Activated T-cell treated with anti-CD3 and anti-CD28 coated beads, Interleukin-2, amount 50 U/mL, for 1 hour (primary cell): ENCODE measurements around the gene LACTBL1.

Experiments
- DNase-seq: peaks from one replicate; pipeline ENCODE4 v3.0.0-alpha.2; 2020

Gene LACTBL1

DNA sequence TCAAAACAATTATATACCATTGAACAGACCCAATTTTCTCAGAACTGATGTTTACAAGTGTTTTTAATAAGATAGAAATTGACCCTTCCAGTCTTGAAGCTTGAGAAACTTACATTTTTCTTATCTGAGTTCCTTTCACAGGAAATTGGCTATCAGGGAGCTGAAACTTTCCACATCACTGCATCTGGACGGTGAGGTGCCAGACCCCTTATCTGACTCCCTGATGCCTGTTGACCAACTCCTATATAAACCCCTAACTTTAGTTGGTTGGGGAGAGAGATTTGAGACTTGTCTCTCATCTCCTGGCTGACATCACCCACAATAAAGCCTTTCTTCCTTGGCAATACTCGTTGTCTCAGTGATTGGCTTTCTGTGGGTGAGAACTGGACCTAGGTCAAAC, 31.4 kb downstream of the LACTBL1 start:
- DNase-seq = no peak

- no peak for DNase-seq
These were observed 36.0 kb downstream of the LACTBL1 start for GRCh38 chr1:22936681-22937080.

- DNase-seq = no peak
These were observed 37.2 kb downstream of the LACTBL1 start for GRCh38 chr1:22935433-22935832.

DNA sequence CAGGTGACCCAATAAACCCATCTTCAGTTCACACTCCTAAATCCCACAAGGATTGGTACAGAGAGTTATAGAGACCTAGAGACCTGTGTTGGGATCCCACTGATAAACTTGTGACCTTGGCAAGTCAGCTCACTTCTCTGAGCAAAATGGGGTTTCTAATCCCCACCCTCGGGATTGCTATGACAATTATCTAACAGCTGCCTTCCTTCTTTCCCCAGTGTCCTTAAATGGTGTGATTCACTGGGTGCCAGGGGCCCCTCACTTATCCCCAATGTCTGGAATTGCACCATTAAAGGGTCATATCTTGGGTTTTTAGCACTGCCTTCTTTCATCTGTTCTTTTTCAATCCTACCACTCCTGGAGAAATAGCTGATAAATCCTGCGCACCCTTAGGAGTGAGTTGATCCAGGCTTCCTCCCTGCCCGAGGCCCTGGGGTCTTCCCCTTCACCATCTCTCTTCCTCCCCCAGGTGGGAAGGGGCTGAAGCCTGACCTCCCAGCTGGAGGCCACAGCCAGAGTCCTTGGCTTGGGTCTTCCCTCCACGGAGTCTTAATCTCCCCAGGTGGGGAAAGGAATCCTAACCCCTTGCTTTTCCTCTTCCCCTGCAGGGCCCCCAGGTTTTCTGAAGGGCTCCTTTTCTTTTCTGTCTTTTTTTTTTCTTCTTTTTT, 39.7 kb downstream of the LACTBL1 start:
- DNase-seq = no peak

DNA sequence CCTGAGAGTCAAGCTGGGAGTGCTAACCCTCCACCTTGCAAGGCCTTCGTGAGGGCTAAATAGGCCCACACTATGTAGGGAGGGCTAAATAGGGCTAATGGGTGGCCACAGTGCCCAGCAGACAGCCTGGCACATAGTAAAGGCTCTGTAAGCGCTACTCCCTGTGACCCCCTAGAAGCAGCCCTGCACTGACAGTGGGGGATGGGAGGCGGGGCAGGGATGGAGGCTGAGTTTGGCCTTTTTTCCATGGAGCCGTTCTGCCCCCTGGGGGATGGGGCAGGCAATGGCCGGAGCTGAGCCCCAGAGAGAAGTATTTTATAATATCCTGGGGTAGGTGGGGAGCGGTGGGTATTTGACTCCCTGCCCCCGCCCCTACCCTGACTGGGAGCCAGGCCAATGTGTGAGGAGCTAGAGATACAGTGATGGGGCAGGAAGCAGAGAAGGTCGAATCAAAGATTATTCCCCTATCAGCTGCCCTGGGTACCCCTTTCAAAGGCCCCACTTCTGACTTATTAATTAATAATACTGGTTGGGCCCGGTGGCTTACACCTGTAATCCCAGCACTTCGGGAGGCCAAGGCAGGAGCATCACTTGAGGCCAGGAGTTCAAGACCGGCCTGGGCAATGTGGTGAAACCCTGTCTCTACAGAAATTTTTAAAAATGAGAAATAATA, 42.3 kb downstream of the LACTBL1 start:
- DNase-seq = peak; percentile 22

DNA sequence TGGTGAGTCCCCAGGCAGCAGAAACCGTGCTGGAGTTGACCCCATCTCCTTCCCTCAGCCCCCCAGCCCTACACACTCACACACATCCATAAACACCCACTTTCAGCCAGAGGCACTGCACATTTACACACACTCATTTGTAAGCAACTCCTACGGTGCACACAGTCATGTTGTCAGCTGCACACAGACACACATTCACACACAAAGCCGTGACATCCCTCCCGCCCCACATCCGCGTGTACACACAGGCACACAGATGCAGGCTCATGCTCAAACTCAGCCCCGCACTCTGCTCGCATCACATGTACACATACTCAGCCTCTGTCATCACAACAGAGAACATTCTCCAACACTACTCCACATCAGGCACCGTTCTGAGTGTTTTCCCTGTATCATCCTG, 47.6 kb downstream of the LACTBL1 start:
- no peak for DNase-seq

DNA sequence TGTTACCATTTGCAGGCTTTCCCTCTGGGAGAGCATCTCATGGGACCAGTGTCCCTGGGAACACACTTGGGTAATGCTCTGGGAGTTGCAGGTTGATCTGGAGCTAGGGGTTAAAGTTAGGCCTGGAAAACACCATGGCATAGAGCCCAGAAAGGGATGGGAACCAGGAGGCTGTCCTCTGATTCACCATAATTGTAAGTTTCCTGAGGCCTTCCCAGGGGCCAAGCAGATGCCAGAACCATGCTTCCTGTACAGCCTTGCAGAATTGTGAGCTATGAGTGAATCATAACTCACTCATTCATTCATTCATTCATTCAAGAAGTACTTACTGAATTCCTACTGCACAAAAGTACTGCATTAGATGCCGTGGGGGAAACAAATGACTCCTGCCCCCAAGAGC, 50.0 kb downstream of the LACTBL1 start:
- DNase-seq = no peak

DNA sequence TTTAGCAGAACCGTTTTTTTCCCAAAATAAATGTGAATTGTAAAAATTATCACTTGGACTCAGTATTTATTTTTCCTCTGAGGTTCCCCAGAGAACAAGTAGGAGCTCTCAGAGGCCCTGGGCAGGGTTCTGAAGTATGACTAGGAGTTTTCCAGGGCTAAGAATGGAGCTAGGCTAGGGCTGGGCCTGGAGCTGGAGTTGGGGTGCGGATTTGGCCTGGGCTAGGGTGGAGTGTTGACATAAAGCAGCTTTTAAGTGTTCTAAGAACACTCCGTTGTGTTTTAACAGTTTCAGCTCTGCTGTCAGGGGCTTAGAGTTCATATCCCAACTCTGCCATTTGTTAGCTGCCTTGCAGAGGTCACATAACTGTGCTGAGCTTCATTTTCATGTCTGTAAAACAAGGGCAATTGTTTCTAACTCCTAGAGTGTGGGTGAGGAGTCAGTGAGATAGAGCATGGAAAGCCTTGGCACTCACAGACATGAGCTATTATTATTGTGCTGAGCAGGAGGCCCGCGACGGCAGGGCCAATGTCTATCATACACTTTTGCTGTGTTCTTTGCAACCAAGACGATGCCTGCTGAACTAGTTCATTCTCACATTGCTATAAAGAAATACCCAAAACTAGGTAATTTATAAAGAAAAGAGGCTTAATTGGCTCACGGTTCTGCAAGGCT, 51.1 kb downstream of the LACTBL1 start:
- DNase-seq = no peak

DNA sequence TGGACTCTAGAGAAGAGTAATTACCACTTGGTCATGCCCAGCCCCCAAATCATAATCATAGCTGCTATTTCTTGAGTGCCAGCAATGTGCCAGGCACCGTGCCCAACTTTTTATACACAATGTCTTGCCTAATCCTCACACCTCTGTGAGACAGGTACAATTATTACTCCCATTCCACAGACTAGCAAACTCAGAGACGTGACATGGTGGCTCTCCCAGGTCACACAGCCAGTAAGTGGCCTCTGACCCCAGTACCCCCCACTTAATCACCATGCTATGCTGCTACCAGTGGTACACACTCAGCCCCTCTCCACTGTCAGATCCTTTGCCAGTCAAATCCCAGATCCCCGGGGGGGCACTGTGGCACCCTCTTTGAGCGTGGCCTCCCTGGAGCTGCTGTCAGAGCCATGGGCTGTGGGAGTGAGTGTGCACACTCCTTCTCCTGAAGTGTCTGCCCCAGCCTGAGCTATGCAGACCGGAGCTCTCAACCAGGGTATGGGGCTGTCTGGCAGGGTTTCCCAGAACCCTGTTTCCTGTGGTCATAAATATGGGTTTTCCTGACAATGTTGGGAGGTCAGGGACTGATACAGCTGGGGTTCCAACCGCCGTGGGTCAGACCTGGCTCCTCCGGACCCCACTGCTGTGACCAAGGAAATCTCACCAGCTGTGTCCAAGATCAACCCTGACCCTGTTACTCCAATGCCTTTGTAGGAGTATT, 51.8 kb downstream of the LACTBL1 start:
- no peak for DNase-seq

DNA sequence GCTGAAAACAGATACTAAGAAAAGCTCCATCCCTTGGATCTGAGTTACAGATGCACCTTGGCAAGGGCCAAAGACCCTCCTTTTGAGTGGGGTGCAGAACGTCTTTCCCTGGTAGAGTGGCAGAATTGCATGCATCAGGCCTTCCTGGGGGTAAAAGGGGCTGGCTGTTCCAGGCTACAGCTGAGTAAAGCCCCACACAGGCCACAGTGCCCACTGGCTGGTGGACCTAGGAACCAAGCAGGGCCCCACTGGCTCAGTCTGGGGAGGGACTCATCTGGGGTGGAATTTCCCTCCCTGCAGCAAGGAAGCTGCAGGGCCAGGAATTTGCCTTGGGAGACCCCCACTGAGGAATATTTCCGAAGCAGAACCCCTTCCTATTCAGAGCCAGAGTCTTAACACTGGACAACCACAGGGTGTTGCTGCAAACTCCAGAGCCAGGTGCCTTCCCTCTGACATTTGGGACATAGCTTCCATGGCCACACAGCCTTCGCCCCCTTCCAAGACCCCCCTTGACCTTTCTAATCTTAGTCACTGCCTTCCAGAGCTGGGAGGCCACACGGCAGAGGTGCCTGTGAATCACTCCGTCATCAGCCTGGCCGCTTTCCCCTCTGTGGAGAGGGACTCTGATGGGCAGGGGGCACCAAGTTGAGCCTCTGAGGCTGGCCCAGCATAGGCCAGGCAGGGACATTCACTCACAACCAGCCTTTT, 52.5 kb downstream of the LACTBL1 start:
- no peak for DNase-seq

GRCh38 chr1:22919341-22920025, 53.2 kb downstream of the LACTBL1 start:
- DNase-seq = no peak

- no peak for DNase-seq
These were observed 54.0 kb downstream of the LACTBL1 start for GRCh38 chr1:22918644-22919043.

- no peak for DNase-seq
These were observed 54.7 kb downstream of the LACTBL1 start for GRCh38 chr1:22917989-22918388.

GRCh38 chr1:22916471-22916820, 56.2 kb downstream of the LACTBL1 start:
- DNase-seq = no peak

- no peak for DNase-seq
These were observed 56.7 kb downstream of the LACTBL1 start for GRCh38 chr1:22915816-22916470.

GRCh38 chr1:22915231-22915630, 57.4 kb downstream of the LACTBL1 start:
- DNase-seq = no peak

DNA sequence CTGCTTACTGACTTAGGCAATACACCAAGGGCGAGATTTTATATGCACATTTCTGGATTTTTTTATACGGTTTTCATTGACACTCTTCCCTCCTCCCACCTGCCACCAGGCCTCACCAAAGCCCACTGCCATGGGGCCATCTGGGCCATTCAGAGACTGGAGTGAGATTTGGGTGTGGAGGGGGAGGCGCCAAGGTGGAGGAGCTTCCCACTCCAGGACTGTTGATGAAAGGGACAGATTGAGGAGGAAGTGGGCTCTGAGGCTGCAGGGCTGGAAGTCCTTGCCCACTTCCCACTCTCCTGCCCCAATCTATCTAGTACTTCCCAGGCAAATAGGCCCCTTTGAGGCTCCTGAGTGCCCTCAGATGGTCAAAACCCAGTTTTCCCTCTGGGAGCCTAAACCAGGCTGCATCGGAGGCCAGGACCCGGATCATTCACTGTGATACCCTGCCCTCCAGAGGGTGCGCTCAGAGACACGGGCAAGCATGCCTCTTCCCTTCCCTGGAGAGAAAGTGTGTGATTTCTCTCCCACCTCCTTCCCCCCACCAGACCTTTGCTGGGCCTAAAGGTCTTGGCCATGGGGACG, 57.9 kb downstream of the LACTBL1 start:
- DNase-seq = no peak

DNA sequence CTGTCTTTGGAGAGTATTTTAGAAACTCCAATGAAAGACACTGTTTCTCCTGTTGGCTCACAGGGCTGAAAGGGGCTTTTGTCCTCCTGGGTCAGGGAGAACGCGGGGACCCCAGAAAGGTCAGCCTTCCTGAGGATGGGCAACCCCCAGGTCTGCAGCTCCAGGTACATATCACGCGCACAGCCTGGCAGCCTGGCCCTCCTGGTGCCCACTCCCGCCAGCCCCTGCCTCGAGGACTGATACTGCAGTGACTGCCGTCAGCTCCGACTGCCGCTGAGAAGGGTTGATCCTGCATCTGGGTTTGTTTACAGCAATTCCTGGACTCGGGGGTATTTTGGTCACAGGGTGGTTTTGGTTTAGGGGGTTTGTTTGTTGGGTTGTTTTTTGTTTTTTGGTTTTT, 58.5 kb downstream of the LACTBL1 start:
- DNase-seq = no peak

- no peak for DNase-seq
These were observed 59.1 kb downstream of the LACTBL1 start for GRCh38 chr1:22913421-22914141.

- DNase-seq = no peak
These were observed 60.4 kb downstream of the LACTBL1 start for GRCh38 chr1:22912311-22912710.
